Suprapubic skin (tissue), 3 donors: Measurements from ENCODE around the gene CBL.
"Not testable (repeated sequence)": the region's sequence is repeated elsewhere in the genome, so short reads cannot be mapped to it uniquely, and the experiment has no call there.

ENCODE experiments used
- CTCF ChIP-seq, 2 donors: fragments of 200-600 bp in 1 of 2; fragments of 450-650 bp in 1 of 2; sonication (generic) in 1 of 2; IDR thresholded peaks; one replicate each; pipeline ENCODE4 v1.5.1; 2016 to 2019; ENCODE audit warnings: antibody characterized with exemption in 2 of 2, mild to moderate bottlenecking in 1 of 2, moderate library complexity in 1 of 2
- EP300 ChIP-seq: sonication (generic); formaldehyde crosslinking; IDR thresholded peaks from one replicate; pipeline ENCODE4 v1.6.1; 2017; ENCODE audit warnings: antibody characterized with exemption
- POLR2A ChIP-seq, 2 donors: fragments of 450-650 bp; IDR thresholded peaks; one replicate each; pipeline ENCODE4 v1.6.1; 2017; ENCODE audit warnings: antibody characterized with exemption in 2 of 2, mild to moderate bottlenecking in 2 of 2, moderate library complexity in 2 of 2

GRCh38 chr11:119201236-119201635 is 4.9 kb upstream of the CBL start:
- TF ChIP-seq CTCF (IDR thresholded peaks at IDR 0.05); EP300; POLR2A (IDR thresholded peaks at IDR 0.05): not testable (repeated sequence)
